Measurements from ENCODE around the gene MAVS. TPM values are rescaled to one million over a fixed set of nuclear protein-coding genes. Genes with fewer than 3 reads are reported as not detected.
"Not testable (repeated sequence)": the region's sequence is repeated elsewhere in the genome, so short reads cannot be mapped to it uniquely, and the experiment has no call there.

MAVS gene
- polyA plus RNA-seq, 6 donors from 2014 or later: 2.6 to 9.9 (median 3.2) TPM

DNA sequence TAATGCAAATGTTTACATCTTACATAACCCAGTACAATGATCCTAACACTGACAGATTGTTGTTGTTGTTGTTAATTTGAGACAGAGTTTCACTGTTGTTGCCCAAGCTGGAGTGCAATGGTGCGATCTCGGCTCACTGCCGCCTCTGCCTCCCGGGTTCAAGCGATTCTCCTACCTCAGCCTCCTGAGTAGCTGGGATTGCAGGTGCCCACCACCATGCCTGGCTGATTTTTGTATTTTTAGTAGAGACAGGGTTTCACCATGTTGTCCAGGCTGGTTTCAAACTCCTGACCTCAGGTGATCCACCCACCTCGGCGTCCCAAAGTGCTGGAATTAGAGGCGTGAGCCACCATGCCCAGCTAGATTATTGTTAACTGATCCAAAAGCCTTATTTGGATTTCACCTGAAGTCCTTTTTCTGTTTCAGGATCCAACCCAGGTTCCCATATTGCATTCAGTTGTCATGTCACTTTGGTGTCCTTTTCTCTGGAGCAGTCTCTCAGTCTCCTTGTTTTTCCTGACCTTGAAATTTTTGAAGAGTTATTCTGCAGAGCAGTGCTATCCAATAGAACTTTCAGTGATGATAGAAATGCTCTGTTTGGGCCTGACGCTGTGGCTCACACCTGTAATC, 2.5 kb upstream of the MAVS start:
- peak overlapping the region in 1 of 6 donors; percentile 49 for H3K27ac Mint-ChIP-seq
- not testable (repeated sequence) for H3K27me3 Mint-ChIP-seq

DNA sequence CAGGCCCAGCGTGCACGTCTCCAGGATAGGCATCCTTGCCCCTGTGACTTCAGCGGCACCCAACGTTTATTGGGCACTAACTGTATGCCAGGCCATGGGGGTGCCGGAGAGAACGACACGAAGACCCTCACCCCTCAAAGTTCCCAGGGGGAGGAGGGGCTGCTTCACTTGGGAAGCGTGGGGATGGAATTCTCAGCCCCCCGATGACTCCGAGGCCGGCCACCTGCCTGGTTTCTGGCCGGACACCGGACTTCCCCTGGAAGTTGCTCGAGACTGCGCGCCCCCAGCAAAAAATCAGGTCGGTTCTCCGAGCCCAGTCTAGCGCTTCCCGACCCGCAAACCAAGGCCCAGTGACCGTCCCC, 275 bp upstream of the MAVS start:
- DNase-seq (no peak), ATAC-seq (ENCODE audit: low read depth in 2 of 2) (no peak)
- no peaks in the 10 kb centered on the region for H3K27me3 Mint-ChIP-seq
- H3K4me1 Mint-ChIP-seq: peaks cover 17 to 39% (median 24%) of the 10 kb centered on the region in 3 donors
- no peaks in the 10 kb centered on the region for H3K36me3 Mint-ChIP-seq
- no peaks in the 10 kb centered on the region for H3K9me3 Mint-ChIP-seq
- peak overlapping the region; percentile 88 to 95 (median 90) for H3K4me3 Mint-ChIP-seq
- H3K27ac Mint-ChIP-seq: peak overlapping the region; percentile 63 to 96 (median 88)

More for the DNA sequence above, 2.5 kb upstream of the MAVS start:
- not testable (repeated sequence) for ATAC-seq (ENCODE audit: low read depth in 2 of 2); DNase-seq; H3K9me3 Mint-ChIP-seq; H3K36me3 Mint-ChIP-seq
- H3K4me1 Mint-ChIP-seq: peaks cover 13 to 32% (median 16%) of the 10 kb centered on the region in 3 donors
- peak overlapping the region in 2 of 8 donors; percentile 15 to 24 for H3K4me3 Mint-ChIP-seq

DNA sequence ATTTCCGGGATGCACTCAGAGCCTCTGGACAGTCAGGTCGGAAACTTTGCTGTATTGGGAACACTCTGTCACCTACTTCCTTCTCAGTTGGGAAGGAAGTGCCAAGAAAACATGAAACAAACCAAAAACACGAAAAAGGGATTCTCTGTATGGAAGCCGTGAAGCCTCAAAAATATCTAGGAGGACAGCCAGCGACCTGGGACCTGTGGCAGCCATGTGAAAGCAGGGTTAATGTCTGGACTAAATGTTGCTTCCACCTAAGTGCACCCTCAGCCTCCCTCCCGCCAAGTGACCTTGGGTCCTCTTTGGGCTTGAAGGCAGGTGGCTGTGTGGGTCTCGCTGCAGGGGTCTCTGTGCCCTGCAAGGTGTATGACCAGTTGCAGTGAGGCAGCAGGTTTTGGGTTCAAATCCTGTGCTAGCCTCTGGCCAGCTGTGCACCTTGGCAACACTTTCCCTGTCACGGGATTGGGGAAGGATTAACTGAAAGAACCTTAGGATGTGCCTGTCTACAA, 851 bp downstream of the MAVS start:
- Mint-ChIP-seq H3K27me3 (no peaks in the 10 kb centered on the region), H3K4me1 (peaks cover 17 to 39% (median 24%) of the 10 kb centered on the region in 3 donors), H3K9me3 (no peaks in the 10 kb centered on the region), H3K27ac (peak overlapping the region; percentile 24 to 96 (median 84)), H3K4me3 (peak overlapping the region; percentile 88 to 95 (median 90)), H3K36me3 (no peaks in the 10 kb centered on the region)
- DNase-seq (no peak), ATAC-seq (ENCODE audit: low read depth in 2 of 2) (no peak)

DNA sequence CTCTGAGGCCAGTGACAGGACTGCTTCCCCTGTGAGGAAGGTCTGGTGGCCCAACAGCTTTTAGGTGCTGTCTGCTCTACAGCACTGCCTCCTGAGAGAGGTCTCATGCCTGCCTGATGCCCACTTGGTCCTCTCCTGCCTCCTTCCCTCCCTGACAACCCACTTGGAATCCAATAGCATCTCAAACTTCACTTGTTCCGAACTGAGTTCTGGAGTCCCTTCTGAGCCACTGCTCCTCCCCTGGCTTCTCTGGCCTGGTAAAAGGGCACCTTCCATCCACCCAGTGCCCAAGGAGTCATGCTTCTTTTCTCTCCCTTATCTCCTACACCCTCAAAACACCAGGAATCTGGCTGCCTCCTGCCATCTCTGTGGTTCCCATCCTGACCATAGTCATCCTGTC, 1.9 kb downstream of the MAVS start:
- Mint-ChIP-seq H3K27ac (peak overlapping the region; percentile 10 to 87 (median 80)), H3K36me3 (no peaks in the 10 kb centered on the region), H3K27me3 (no peaks in the 10 kb centered on the region), H3K9me3 (no peaks in the 10 kb centered on the region), H3K4me3 (peak overlapping the region; percentile 64 to 93 (median 90)), H3K4me1 (peaks cover 17 to 39% (median 24%) of the 10 kb centered on the region in 3 donors)
- ATAC-seq (ENCODE audit: low read depth in 2 of 2) (no peak), DNase-seq (no peak)

DNA sequence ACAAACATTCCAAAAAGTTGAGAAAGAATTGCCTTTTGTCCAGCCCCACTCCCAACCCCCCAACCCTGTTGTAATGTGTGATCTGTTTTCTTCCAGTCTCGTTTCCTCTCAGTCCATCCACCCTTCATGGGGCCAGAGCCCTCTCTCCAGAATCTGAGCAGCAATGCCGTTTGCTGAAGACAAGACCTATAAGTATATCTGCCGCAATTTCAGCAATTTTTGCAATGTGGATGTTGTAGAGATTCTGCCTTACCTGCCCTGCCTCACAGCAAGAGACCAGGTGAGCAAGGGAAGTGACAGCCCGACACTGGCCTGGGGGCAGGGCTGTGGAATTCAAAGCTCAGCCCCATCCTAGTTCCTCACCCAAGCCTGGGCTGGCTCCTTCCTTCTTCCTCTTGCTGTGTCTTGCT, 7.8 kb downstream of the MAVS start:
- peak overlapping the region in 3 of 6 donors; percentile 11 to 60 (median 38) for H3K27ac Mint-ChIP-seq
- peaks cover 0 to 23% of the 10 kb centered on the region in 2 donors for H3K36me3 Mint-ChIP-seq
- H3K4me1 Mint-ChIP-seq: peaks cover 10 to 16% (median 14%) of the 10 kb centered on the region in 3 donors
- DNase-seq: no peak
- H3K9me3 Mint-ChIP-seq: no peaks in the 10 kb centered on the region
- H3K4me3 Mint-ChIP-seq: no peak overlapping the region
- no peak for ATAC-seq (ENCODE audit: low read depth in 2 of 2)
- no peaks in the 10 kb centered on the region for H3K27me3 Mint-ChIP-seq

DNA sequence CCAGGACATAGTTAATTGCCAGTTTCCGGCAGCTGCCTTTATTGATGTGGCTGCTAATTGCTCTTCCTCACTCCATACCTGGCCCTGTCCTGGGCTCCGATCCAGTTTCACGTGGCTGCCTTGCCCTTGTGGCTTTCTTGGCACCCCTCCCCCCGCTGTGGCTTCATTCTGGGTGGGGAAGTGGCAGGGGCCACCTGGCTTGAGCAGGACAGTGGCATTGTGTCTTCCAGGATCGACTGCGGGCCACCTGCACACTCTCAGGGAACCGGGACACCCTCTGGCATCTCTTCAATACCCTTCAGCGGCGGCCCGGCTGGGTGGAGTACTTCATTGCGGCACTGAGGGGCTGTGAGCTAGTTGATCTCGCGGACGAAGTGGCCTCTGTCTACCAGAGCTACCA, 10.8 kb downstream of the MAVS start:
- peaks cover 7 to 12% (median 11%) of the 10 kb centered on the region in 3 donors for H3K4me1 Mint-ChIP-seq
- H3K27me3 Mint-ChIP-seq: no peaks in the 10 kb centered on the region
- no peaks in the 10 kb centered on the region for H3K9me3 Mint-ChIP-seq
- DNase-seq (no peak), ATAC-seq (ENCODE audit: low read depth in 2 of 2) (no peak)
- peaks cover 0 to 34% of the 10 kb centered on the region in 2 donors for H3K36me3 Mint-ChIP-seq
- H3K4me3 Mint-ChIP-seq: peak overlapping the region in 1 of 8 donors; percentile 31
- no peak overlapping the region for H3K27ac Mint-ChIP-seq

DNA sequence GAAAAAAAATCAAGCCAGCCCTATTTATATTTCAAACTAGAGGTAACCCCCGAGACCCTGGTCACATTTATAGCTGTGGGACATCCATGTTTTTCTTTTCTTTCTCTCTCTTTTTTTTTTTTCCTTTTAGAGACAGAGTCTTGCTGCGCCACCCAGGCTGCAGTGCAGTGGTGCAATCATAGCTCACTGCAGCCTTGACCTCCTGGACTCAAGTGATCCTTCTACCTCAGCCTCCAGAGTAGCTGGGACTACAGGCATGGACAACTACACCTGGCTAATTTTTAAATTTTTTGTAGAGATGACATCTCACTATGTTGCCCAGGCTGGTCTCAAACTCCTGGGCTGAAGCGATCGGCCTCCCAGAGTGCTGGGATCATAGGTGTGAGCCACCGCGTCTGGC, 12.1 kb downstream of the MAVS start:
- Mint-ChIP-seq H3K36me3 (peaks cover 9 to 47% of the 10 kb centered on the region in 2 donors), H3K27ac (no peak overlapping the region)
- ATAC-seq (ENCODE audit: low read depth in 2 of 2): no peak

DNA sequence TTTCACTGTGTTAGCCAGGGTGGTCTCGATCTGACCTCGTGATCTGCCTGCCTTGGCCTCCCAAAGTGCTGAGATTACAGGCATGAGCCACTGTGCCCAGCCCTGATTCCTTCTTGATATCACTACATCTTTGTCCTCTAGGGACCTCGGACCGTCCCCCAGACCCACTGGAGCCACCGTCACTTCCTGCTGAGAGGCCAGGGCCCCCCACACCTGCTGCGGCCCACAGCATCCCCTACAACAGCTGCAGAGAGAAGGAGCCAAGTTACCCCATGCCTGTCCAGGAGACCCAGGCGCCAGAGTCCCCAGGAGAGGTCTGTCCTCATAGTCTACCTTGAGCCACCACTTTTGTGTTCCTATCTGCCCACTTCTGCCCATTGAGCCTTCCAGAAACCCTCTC, 14.6 kb downstream of the MAVS start:
- Mint-ChIP-seq H3K4me3 (no peak overlapping the region), H3K9me3 (no peaks in the 10 kb centered on the region), H3K27ac (peak overlapping the region in 3 of 6 donors; percentile 25 to 63 (median 60)), H3K4me1 (peaks cover 4 to 13% (median 12%) of the 10 kb centered on the region in 3 donors), H3K36me3 (peaks cover 9 to 43% of the 10 kb centered on the region in 2 donors), H3K27me3 (no peaks in the 10 kb centered on the region)
- DNase-seq: no peak
- ATAC-seq (ENCODE audit: low read depth in 2 of 2): no peak

More for the DNA sequence above, 12.1 kb downstream of the MAVS start:
- no peak for DNase-seq
- no peaks in the 10 kb centered on the region for H3K9me3 Mint-ChIP-seq
- peaks cover 8 to 18% (median 12%) of the 10 kb centered on the region in 3 donors for H3K4me1 Mint-ChIP-seq
- no peaks in the 10 kb centered on the region for H3K27me3 Mint-ChIP-seq
- H3K4me3 Mint-ChIP-seq: no peak overlapping the region

DNA sequence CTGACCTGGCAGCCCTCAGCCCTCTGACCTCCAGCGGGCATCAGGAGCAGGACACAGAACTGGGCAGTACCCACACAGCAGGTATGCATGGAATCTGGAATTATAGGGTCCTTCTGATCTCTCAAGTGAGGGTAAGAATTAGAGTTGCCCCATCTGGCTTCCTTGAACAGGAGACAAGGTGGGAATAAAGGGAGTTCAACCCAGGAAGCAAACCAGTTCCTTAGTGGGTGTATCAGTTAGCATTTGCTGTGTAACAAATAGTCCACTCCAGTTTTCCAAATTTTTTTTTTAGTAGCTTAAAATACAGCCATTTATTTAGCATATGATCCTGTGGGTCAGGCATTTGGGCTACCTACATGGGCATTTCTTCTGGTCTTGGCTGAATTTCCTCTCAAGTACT, 15.7 kb downstream of the MAVS start:
- ATAC-seq (ENCODE audit: low read depth in 2 of 2) (no peak), DNase-seq (no peak)
- Mint-ChIP-seq H3K4me1 (peaks cover 4 to 13% (median 11%) of the 10 kb centered on the region in 3 donors), H3K27me3 (no peaks in the 10 kb centered on the region), H3K4me3 (no peak overlapping the region), H3K36me3 (peaks cover 9 to 36% of the 10 kb centered on the region in 2 donors), H3K27ac (no peak overlapping the region), H3K9me3 (no peaks in the 10 kb centered on the region)

DNA sequence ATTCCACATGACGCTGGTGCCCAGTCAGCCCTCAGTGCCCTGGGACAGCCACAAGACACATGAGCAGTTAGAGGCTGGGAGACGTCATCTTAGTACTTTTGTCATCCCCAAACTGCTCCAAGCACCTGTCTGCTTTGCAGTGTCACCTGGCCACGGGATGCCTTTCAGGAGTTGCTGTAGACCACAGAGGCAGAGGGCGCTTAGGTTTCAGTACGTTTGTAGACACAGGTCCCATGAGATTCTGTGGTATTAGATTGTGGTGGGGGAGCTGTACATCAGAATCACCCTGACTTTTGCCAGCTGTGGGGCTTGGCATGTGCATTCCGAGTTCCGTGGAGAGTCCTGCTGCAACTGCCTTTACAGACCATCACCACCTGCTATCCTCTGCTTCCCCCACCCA, 16.7 kb downstream of the MAVS start:
- Mint-ChIP-seq H3K4me1 (peaks cover 2 to 12% (median 5%) of the 10 kb centered on the region in 3 donors), H3K4me3 (no peak overlapping the region), H3K9me3 (no peaks in the 10 kb centered on the region), H3K27ac (peak overlapping the region in 5 of 6 donors; percentile 30 to 80 (median 47)), H3K27me3 (no peaks in the 10 kb centered on the region), H3K36me3 (peaks cover 9 to 28% of the 10 kb centered on the region in 2 donors)
- DNase-seq (no peak), ATAC-seq (ENCODE audit: low read depth in 2 of 2) (no peak)

DNA sequence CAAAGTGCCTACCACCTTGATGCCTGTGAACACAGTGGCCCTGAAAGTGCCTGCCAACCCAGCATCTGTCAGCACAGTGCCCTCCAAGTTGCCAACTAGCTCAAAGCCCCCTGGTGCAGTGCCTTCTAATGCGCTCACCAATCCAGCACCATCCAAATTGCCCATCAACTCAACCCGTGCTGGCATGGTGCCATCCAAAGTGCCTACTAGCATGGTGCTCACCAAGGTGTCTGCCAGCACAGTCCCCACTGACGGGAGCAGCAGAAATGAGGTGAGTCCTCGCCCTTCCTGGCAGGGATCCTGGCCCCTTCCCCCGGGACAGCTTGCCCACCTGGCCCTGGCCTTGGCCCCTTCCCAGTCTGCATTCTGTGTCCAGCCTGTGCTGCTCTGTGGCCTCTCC, 17.9 kb downstream of the MAVS start:
- peak overlapping the region in 1 of 6 donors; percentile 74 for H3K27ac Mint-ChIP-seq
- no peak overlapping the region for H3K4me3 Mint-ChIP-seq
- DNase-seq: no peak
- ATAC-seq (ENCODE audit: low read depth in 2 of 2): no peak
- H3K9me3 Mint-ChIP-seq: no peaks in the 10 kb centered on the region
- peaks cover 9 to 28% of the 10 kb centered on the region in 2 donors for H3K36me3 Mint-ChIP-seq
- peaks cover 2 to 12% (median 5%) of the 10 kb centered on the region in 3 donors for H3K4me1 Mint-ChIP-seq
- no peaks in the 10 kb centered on the region for H3K27me3 Mint-ChIP-seq

DNA sequence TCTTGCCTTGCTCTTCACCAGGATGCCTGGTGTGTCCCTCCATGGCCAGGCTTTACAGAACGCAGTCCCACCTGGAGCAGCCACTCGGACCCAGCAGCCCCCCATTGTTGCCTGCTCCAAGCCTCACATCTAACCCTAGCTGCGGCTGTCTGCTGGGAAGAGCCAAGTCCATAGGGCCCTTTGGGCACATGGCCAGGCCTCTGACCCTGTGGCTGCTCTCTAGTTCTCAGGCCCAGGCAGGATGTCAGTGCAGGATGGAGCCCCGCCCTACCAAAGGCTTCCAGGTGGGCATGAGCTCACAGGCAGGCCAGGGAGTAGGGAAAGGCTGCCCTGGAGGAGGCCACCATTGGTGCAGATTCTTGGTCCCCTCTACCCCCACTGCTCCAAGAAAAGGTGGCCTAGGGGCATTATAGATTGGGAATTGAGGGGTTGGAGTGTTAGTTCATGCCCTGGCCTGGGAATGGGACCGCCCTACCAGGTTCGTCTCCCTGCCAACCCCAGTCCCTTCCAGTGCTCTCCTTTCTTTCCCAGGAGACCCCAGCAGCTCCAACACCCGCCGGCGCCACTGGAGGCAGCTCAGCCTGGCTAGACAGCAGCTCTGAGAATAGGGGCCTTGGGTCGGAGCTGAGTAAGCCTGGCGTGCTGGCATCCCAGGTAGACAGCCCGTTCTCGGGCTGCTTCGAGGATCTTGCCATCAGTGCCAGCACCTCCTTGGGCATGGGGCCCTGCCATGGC, 18.7 kb downstream of the MAVS start:
- no peak for ATAC-seq (ENCODE audit: low read depth in 2 of 2)
- H3K9me3 Mint-ChIP-seq: no peaks in the 10 kb centered on the region
- H3K4me1 Mint-ChIP-seq: peaks cover 2 to 12% (median 5%) of the 10 kb centered on the region in 3 donors
- DNase-seq: no peak
- H3K36me3 Mint-ChIP-seq: peaks cover 9 to 28% of the 10 kb centered on the region in 2 donors
- H3K27me3 Mint-ChIP-seq: no peaks in the 10 kb centered on the region
- H3K4me3 Mint-ChIP-seq: no peak overlapping the region
- H3K27ac Mint-ChIP-seq: peak overlapping the region in 1 of 6 donors; percentile 29

DNA sequence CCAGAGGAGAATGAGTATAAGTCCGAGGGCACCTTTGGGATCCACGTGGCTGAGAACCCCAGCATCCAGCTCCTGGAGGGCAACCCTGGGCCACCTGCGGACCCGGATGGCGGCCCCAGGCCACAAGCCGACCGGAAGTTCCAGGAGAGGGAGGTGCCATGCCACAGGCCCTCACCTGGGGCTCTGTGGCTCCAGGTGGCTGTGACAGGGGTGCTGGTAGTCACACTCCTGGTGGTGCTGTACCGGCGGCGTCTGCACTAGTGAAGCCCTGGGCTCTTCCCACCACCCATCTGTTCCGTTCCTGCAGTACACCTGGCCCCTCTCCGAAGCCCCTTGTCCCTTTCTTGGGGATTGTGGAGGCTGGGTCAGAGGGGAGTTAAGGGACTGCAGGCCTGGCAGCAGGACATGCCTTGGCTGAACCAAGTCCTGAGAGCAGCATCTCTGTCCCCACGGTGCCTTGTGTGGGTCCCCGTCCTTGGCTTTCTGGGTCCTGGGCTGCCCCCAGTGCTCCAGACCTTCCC, 19.3 kb downstream of the MAVS start:
- no peak for ATAC-seq (ENCODE audit: low read depth in 2 of 2)
- no peak overlapping the region for H3K27ac Mint-ChIP-seq
- DNase-seq: no peak
- H3K27me3 Mint-ChIP-seq: no peaks in the 10 kb centered on the region
- no peak overlapping the region for H3K4me3 Mint-ChIP-seq
- H3K36me3 Mint-ChIP-seq: peaks cover 9 to 28% of the 10 kb centered on the region in 2 donors
- no peaks in the 10 kb centered on the region for H3K9me3 Mint-ChIP-seq
- peaks cover 2 to 15% (median 8%) of the 10 kb centered on the region in 3 donors for H3K4me1 Mint-ChIP-seq
